ENCODE data around the gene RNF111. TPM values are rescaled to one million over a fixed set of nuclear protein-coding genes. Genes with fewer than 3 reads are reported as not detected.

RNF111 gene
- total and polyA plus RNA-seq, 2 of the 13 experiments (the other 11 are each of a cell fraction or from before 2014, with no cell fraction given), result 12.1 to 23.1 TPM

DNA sequence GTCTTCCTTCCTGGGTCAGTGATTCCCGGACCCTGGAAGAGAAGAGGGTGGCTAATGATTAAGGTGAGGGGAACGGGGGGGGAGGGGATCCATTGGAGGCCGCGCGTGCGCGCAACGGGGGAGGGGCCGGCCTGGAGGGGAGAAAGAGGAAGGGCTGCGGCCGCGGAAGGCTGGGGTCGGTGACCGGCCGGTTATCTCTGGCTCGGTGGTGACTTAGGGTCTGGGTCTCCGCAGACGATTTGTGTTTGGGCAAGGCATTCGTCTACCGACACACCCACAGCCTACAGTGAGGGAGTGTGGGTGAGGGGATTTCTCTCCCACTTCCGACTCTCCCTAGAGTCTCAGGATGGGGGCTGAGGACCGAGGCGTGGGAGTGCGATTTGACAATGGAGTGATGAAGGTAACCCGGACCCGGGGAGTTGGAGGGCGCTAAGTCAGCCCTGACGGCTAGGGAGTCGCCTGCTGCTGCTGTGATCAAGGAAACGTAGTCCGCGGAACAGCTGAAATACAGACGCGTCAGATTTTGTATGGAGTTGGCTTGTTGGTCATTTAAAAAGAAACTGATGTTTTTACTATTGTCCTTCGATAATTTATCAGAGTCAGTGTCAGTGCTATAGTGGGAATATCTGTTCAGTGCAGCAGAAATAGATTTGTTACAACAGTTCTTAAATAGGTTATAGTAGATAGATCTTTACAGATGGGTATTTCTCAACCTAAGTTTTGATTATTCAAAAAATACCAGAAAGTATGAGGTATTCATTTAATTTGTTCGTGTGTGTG, 733 bp downstream of the RNF111 start:
- BruUV-seq (replicated peaks), result no TSS peak
- Histone ChIP-seq H3K79me2 (ENCODE audit: insufficient read depth, low read length) (peaks cover 48% of the 10 kb centered on the region), H3K27ac (ENCODE audit: extremely low read length, insufficient read depth, low read length) (peak overlapping the region; percentile 97), H3K9me3 (ENCODE audit: low read length) (no peaks in the 10 kb centered on the region), H4K20me1 (ENCODE audit: insufficient read depth, low read length) (peaks cover 17% of the 10 kb centered on the region; the same call in 1 of the 2 replicates), H3K9ac (ENCODE audit: insufficient read depth, low read depth, low read length) (peak overlapping the region; percentile 97), H3K4me3 (replicated peaks in 1 of 3; ENCODE audit: insufficient read depth in 1 of 3, low read depth in 2 of 3, low read length in 3 of 3) (peak overlapping the region; percentile 90 to 99 (median 97)), H3K27me3 (ENCODE audit: control insufficient read depth in 1 of 2, insufficient read depth in 2 of 2, low read length in 2 of 2) (no peaks in the 10 kb centered on the region; a peak in 1 of 5 replicates), H3K4me1 (ENCODE audit: insufficient read depth, low read length) (peaks cover 37% of the 10 kb centered on the region), H3K36me3 (replicated peaks in 1 of 2; ENCODE audit: control insufficient read depth in 1 of 2, insufficient read depth in 2 of 2, low read length in 2 of 2) (peaks cover 4 to 8% of the 10 kb centered on the region in 2 experiments; a peak in 1 of 5 replicates), H3K4me2 (ENCODE audit: low read depth, low read length) (peak overlapping the region; percentile 81), H2AFZ (ENCODE audit: low read length) (peak overlapping the region; percentile 43)
- DNase-seq (ENCODE audit: low spot score) (peak; percentile 62), FAIRE-seq (peak; percentile 64), ATAC-seq (peak; percentile 90)
- intact Hi-C loops (cut with micrococcal nuclease; ENCODE audit: unreplicated experiment), result loop anchor here (10.0 kb wide), 2 partner anchors 87 to 117 kb away; partner anchors contain the start of gene CCNB2
- CTCF ChIA-PET (ENCODE audit: low intra/inter-chr PET ratio, low total read pairs), result no interaction called here
- in situ Hi-C loops (cut with HindIII; ENCODE audit: extremely low pct_ligation_motif_present, low pct_unique_long_range_greater_than_20kb), result loop anchor here (10.0 kb wide), 1 partner anchor 507 kb away; no protein-coding TSS in a partner anchor
- WGBS (ENCODE audit: low lambda C conversion rate), result 2% methylated on average over 32 of the region's 36 CpGs
- POLR2A ChIA-PET, result interaction anchor here (0.8 kb wide), 1 partner anchor 124 kb away, joined by 3 read pairs; no protein-coding TSS in a partner anchor
- TF ChIP-seq PCBP1 (IDR thresholded peaks at IDR 0.05; ENCODE audit: borderline replicate concordance, low read depth, low read length) (peak; percentile 65; the same call in 1 of the 2 replicates), POLR2AphosphoS5 (IDR thresholded peaks at IDR 0.05; ENCODE audit: low read depth, low read length) (no peak), ZFP90 (CRISPR knock-in tag; IDR thresholded peaks at IDR 0.05; ENCODE audit: borderline replicate concordance) (peak; percentile 73), RXRB (CRISPR knock-in tag; IDR thresholded peaks at IDR 0.05; ENCODE audit: borderline replicate concordance) (peak; percentile 95), ZNF101 (CRISPR knock-in tag; IDR thresholded peaks at IDR 0.05; ENCODE audit: borderline replicate concordance, low read depth) (no peak), ZNF24 (IDR thresholded peaks at IDR 0.05) (no peak), THYN1 (CRISPR knock-in tag; IDR thresholded peaks at IDR 0.05; ENCODE audit: borderline replicate concordance, low read depth) (no peak), NKX3-1 (CRISPR knock-in tag; IDR thresholded peaks at IDR 0.05) (peak; percentile 64; the same call in 1 of the 2 replicates), FOXA3 (CRISPR knock-in tag; IDR thresholded peaks at IDR 0.05) (0 out of 2 replicates have a peak, but pooled peaks have one; percentile 14), KDM6A (CRISPR knock-in tag; IDR thresholded peaks at IDR 0.05; ENCODE audit: low read depth) (peak; percentile 34; the same call in 1 of the 2 replicates)
- TF ChIP-seq, protein P1, sequence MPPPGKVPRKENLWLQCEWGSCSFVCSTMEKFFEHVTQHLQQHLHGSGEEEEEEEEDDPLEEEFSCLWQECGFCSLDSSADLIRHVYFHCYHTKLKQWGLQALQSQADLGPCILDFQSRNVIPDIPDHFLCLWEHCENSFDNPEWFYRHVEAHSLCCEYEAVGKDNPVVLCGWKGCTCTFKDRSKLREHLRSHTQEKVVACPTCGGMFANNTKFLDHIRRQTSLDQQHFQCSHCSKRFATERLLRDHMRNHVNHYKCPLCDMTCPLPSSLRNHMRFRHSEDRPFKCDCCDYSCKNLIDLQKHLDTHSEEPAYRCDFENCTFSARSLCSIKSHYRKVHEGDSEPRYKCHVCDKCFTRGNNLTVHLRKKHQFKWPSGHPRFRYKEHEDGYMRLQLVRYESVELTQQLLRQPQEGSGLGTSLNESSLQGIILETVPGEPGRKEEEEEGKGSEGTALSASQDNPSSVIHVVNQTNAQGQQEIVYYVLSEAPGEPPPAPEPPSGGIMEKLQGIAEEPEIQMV (CRISPR knock-in tag; IDR thresholded peaks at IDR 0.05; ENCODE audit: low read depth), result 0 out of 2 replicates have a peak, but pooled peaks have one; percentile 57
- TF ChIP-seq, protein P2, sequence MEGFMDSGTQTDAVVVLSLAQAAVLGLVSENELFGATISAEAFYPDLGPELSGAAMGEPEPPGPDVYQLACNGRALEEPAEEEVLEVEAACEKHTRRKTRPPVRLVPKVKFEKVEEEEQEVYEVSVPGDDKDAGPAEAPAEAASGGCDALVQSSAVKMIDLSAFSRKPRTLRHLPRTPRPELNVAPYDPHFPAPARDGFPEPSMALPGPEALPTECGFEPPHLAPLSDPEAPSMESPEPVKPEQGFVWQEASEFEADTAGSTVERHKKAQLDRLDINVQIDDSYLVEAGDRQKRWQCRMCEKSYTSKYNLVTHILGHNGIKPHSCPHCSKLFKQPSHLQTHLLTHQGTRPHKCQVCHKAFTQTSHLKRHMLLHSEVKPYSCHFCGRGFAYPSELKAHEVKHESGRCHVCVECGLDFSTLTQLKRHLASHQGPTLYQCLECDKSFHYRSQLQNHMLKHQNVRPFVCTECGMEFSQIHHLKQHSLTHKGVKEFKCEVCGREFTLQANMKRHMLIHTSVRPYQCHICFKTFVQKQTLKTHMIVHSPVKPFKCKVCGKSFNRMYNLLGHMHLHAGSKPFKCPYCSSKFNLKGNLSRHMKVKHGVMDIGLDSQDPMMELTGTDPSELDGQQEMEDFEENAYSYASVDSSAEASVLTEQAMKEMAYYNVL (CRISPR knock-in tag; IDR thresholded peaks at IDR 0.05; ENCODE audit: borderline replicate concordance), result peak; percentile 64; the same call in 1 of the 2 replicates
- TF ChIP-seq, protein P3, sequence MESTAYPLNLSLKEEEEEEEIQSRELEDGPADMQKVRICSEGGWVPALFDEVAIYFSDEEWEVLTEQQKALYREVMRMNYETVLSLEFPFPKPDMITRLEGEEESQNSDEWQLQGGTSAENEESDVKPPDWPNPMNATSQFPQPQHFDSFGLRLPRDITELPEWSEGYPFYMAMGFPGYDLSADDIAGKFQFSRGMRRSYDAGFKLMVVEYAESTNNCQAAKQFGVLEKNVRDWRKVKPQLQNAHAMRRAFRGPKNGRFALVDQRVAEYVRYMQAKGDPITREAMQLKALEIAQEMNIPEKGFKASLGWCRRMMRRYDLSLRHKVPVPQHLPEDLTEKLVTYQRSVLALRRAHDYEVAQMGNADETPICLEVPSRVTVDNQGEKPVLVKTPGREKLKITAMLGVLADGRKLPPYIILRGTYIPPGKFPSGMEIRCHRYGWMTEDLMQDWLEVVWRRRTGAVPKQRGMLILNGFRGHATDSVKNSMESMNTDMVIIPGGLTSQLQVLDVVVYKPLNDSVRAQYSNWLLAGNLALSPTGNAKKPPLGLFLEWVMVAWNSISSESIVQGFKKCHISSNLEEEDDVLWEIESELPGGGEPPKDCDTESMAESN (CRISPR knock-in tag; conservative IDR thresholded peaks at IDR 0.05), result 0 out of 2 replicates have a peak, but pooled peaks have one; percentile 34
- TF ChIP-seq, protein P4, sequence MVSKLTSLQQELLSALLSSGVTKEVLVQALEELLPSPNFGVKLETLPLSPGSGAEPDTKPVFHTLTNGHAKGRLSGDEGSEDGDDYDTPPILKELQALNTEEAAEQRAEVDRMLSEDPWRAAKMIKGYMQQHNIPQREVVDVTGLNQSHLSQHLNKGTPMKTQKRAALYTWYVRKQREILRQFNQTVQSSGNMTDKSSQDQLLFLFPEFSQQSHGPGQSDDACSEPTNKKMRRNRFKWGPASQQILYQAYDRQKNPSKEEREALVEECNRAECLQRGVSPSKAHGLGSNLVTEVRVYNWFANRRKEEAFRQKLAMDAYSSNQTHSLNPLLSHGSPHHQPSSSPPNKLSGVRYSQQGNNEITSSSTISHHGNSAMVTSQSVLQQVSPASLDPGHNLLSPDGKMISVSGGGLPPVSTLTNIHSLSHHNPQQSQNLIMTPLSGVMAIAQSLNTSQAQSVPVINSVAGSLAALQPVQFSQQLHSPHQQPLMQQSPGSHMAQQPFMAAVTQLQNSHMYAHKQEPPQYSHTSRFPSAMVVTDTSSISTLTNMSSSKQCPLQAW (CRISPR knock-in tag; IDR thresholded peaks at IDR 0.05), result peak; percentile 61; the same call in 1 of the 2 replicates
